HEK293 (cell line): ENCODE results near the gene MAD2L2.

Source experiments
- CTCF ChIA-PET: fragments of 350-600 bp; formaldehyde crosslinking; extraction: SDS; loops from one replicate; lab custom pipeline; 2021; ENCODE audit warnings: antibody characterized with exemption; lab: Yijun Ruan, JAX
- POLR2A ChIA-PET: fragments of 300-600 bp; formaldehyde crosslinking; extraction: SDS; loops from one replicate; lab custom pipeline; 2020; ENCODE audit warnings: antibody characterized with exemption, inconsistent platforms; lab: Yijun Ruan, JAX
- H3K27ac ChIP-seq: fragments of 200-500 bp; sonication (Bioruptor generic); 2 replicates; pipeline ENCODE4 v1.5.1; 2014; ENCODE audit warnings: low read depth, low read length, control low read depth, inconsistent platforms; ENCODE audit errors: extremely low read depth
- H3K36me3 ChIP-seq, 2 experiments: fragments of 200-500 bp in 1 of 2; sonication (Bioruptor generic) in 1 of 2; 1 replicate in 1 of 2; 2 replicates in 1 of 2; pipeline ENCODE4 v1.5.1; 2014 to 2017; ENCODE audit warnings: inconsistent platforms in 2 of 2, low read length in 2 of 2; ENCODE audit not compliant: control insufficient read depth in 2 of 2, insufficient read depth in 1 of 2
- H3K4me1 ChIP-seq: fragments of 200-500 bp; sonication (Bioruptor generic); 2 replicates; pipeline ENCODE4 v1.5.1; 2014; ENCODE audit warnings: mild to moderate bottlenecking, low read length, inconsistent platforms; ENCODE audit not compliant: control insufficient read depth, insufficient read depth
- H3K4me3 ChIP-seq: 2 replicates; pipeline ENCODE4 v1.5.1; 2011; ENCODE audit warnings: low read depth, mild to moderate bottlenecking, control low read depth, low read length, moderate library complexity
- H3K9me3 ChIP-seq: fragments of 200-500 bp; sonication (Bioruptor generic); 2 replicates; pipeline ENCODE4 v1.5.1; 2014; ENCODE audit warnings: low read depth, low read length, inconsistent platforms; ENCODE audit not compliant: control insufficient read depth, insufficient read depth
- EGR2 ChIP-seq: fragments of 450-650 bp; formaldehyde crosslinking; IDR thresholded peaks from 2 replicates; pipeline ENCODE4 v1.5.1; 2016; ENCODE audit warnings: low read depth, missing biosample characterization, missing genetic modification characterization
- GLIS1 ChIP-seq: fragments of 450-650 bp; formaldehyde crosslinking; IDR thresholded peaks from 2 replicates; pipeline ENCODE4 v1.5.1; 2016; ENCODE audit warnings: missing biosample characterization, missing genetic modification characterization
- KLF9 ChIP-seq: fragments of 450-650 bp; formaldehyde crosslinking; IDR thresholded peaks from 2 replicates; pipeline ENCODE4 v1.5.1; 2016; ENCODE audit warnings: missing biosample characterization, missing genetic modification characterization, low read depth
- TCF7L2 ChIP-seq: IDR thresholded peaks from 2 replicates; pipeline ENCODE4 v1.6.1; 2011; ENCODE audit warnings: low read depth, mild to moderate bottlenecking, inconsistent platforms, low read length, moderate library complexity, borderline replicate concordance
- ZBTB8A ChIP-seq: fragments of 450-650 bp; formaldehyde crosslinking; IDR thresholded peaks from 2 replicates; pipeline ENCODE4 v1.5.1; 2016; ENCODE audit warnings: missing biosample characterization, missing genetic modification characterization
- ZNF292 ChIP-seq: fragments of 450-650 bp; formaldehyde crosslinking; IDR thresholded peaks from 2 replicates; pipeline ENCODE4 v1.5.1; 2016; ENCODE audit warnings: low read depth, missing biosample characterization, missing genetic modification characterization, borderline replicate concordance
- ZNF37A ChIP-seq: fragments of 450-650 bp; IDR thresholded peaks from 2 replicates; pipeline ENCODE4 v1.5.1; 2018; ENCODE audit warnings: missing biosample characterization, missing genetic modification characterization
- ZNF423 ChIP-seq: fragments of 450-650 bp; formaldehyde crosslinking; IDR thresholded peaks from 2 replicates; pipeline ENCODE4 v1.5.1; 2016; ENCODE audit warnings: missing biosample characterization, missing genetic modification characterization
- ZNF596 ChIP-seq: fragments of 450-650 bp; IDR thresholded peaks from 2 replicates; pipeline ENCODE4 v1.5.0; 2018; ENCODE audit warnings: missing biosample characterization, mild to moderate bottlenecking, missing genetic modification characterization, moderate library complexity
- ZNF670 ChIP-seq: fragments of 450-650 bp; formaldehyde crosslinking; IDR thresholded peaks from 2 replicates; pipeline ENCODE4 v1.5.1; 2016; ENCODE audit warnings: missing biosample characterization, missing genetic modification characterization, low read depth
- ZNF768 ChIP-seq: fragments of 450-650 bp; formaldehyde crosslinking; IDR thresholded peaks from 2 replicates; pipeline ENCODE4 v1.5.1; 2018; ENCODE audit warnings: missing biosample characterization, mild to moderate bottlenecking, missing genetic modification characterization
- TF ChIP-seq, protein P1 (sequence below): fragments of 450-650 bp; formaldehyde crosslinking; IDR thresholded peaks from 2 replicates; pipeline ENCODE4 v1.5.1; 2016; ENCODE audit warnings: missing biosample characterization, missing genetic modification characterization
- TF ChIP-seq, protein P2 (sequence below): fragments of 450-650 bp; formaldehyde crosslinking; IDR thresholded peaks from 2 replicates; pipeline ENCODE4 v1.5.1; 2016; ENCODE audit warnings: missing biosample characterization, missing genetic modification characterization
- TF ChIP-seq, protein P3 (sequence below): fragments of 450-650 bp; formaldehyde crosslinking; IDR thresholded peaks from 2 replicates; pipeline ENCODE4 v1.5.1; 2016; ENCODE audit warnings: missing biosample characterization, missing genetic modification characterization
- TF ChIP-seq, protein P4 (sequence below): fragments of 450-650 bp; formaldehyde crosslinking; IDR thresholded peaks from 2 replicates; pipeline ENCODE4 v1.5.1; 2016; ENCODE audit warnings: missing biosample characterization, missing genetic modification characterization

Gene MAD2L2

DNA sequence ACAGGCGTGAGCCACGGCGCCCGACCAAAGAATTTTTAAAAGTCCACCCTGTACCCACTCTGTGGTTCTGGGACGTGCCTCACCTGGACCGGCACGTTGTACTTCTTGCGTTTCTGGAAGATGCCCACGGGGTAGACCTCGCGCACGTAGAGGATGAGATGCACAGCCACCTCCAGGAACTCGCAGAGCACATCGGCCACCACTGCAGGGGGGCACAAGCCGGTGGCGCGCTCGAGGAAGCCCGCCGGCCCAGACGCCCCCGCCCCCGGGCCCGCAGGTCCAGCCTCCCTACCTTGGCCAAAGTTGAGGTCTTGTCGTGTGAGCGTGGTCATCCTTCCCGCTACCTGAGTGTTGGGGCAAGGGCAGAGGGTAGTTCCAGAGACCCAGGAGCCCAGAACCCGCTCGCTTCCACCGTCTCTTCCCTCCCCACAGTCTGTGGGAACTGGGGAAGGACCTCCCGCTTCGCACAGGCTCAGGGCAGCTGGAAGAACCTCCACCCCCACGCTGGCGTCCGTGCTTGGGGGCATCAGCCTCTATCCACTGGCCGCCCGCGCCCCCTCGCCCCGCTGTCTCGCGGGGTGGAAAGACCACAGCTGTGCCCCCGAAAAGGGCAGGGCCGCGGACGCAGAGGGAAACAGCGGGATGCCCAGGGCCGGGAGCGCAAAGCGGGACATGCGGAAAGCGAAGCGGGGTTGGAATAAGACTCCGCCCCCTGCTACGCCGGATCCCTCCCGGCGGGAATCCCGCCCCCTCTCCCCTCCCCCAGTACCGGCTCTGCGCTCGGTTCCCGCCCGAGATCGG, 478 bp downstream of the MAD2L2 start (continued):
- no peak for TF ChIP-seq ZNF670
- no peak for TF ChIP-seq TCF7L2
- no peak for TF ChIP-seq ZNF292 (tag by site-specific recombination)
- TF ChIP-seq, protein P1, sequence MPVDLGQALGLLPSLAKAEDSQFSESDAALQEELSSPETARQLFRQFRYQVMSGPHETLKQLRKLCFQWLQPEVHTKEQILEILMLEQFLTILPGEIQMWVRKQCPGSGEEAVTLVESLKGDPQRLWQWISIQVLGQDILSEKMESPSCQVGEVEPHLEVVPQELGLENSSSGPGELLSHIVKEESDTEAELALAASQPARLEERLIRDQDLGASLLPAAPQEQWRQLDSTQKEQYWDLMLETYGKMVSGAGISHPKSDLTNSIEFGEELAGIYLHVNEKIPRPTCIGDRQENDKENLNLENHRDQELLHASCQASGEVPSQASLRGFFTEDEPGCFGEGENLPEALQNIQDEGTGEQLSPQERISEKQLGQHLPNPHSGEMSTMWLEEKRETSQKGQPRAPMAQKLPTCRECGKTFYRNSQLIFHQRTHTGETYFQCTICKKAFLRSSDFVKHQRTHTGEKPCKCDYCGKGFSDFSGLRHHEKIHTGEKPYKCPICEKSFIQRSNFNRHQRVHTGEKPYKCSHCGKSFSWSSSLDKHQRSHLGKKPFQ (tag by site-specific recombination): no peak; the same call in none of the 2 replicates
- TF ChIP-seq, all 188 proteins: peak for 32

DNA sequence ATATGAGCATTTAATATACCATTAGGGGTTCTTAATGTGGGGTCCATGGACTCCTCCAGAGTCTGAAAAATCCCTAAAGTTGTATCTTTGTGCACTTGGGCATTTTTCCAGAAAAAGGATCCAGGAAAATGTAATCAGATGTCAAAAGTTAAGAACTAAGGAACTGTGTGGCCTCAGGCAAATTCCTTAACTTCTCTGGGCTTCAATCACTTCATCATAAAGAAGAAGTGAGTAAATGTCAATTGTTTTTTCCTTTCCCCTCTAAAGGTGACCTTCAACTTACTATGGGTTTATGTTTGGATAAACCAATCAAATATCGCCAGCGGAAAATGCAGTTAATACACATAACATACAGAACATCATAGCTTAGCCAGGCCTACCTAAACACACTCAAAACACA, 2.5 kb downstream of the MAD2L2 start:
- H3K36me3 ChIP-seq: peaks cover 0 to 57% of the 10 kb centered on the region in 2 experiments; a peak in 2 of 3 replicates
- CTCF ChIA-PET: interaction anchor here (0.6 to 1.1 kb wide), 2 partner anchors 14 to 180 kb away, joined by 3 to 4 read pairs; partner anchors contain the start of genes FBXO6 and NPPB
- H3K27ac ChIP-seq: no peak overlapping the region
- TF ChIP-seq GLIS1 (no peak), ZNF768 (tag by site-specific recombination) (0 out of 2 replicates have a peak, but pooled peaks have one; percentile 27)
- POLR2A ChIA-PET: interaction anchor here (1.7 kb wide), 1 partner anchor 23 kb away, joined by 3 read pairs; no protein-coding TSS in a partner anchor
- peaks cover 3% of the 10 kb centered on the region; the same call in 1 of the 2 replicates for H3K4me1 ChIP-seq
- H3K4me3 ChIP-seq: no peak overlapping the region
- H3K9me3 ChIP-seq: no peaks in the 10 kb centered on the region

DNA sequence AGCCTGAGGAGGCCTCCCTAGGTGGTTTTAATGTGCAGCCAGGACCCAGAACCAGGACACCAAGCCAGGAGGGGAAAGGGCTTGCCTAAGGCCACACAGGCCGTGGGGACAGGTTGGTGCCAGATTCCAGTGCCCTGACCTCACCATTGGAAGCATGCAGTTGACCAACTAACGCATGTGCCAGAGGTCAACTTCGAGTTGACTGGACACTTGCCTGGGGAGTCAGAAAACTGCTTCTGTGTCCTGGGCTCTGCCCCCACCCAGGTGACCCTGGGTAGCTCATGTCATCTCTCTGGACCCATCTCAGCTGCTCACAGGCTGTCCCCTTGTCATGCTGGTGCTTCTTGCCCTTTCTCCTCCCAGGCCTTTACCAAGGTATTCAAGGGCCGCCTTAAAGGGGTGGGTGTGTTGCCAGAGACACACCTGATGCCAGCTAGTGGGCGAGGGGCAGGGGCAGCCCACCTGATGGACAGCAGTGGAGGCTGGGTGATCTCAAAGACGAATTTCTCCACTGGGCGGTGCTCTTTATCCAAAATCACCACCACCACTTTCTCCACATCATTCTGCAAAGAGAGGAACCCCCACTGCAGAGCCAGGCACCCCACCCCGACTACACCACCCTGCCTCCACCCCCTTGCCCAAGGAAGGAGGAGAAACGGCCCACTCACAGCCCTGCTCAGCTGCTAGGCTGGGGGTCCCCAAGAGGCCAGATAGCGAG, 4.4 kb downstream of the MAD2L2 start:
- POLR2A ChIA-PET: no interaction called here
- Histone ChIP-seq H3K4me1 (no peaks in the 10 kb centered on the region), H3K9me3 (no peaks in the 10 kb centered on the region), H3K27ac (no peak overlapping the region), H3K4me3 (no peak overlapping the region), H3K36me3 (peaks cover 0 to 74% of the 10 kb centered on the region in 2 experiments; a peak in 2 of 3 replicates)
- CTCF ChIA-PET: interaction anchor here (0.5 to 1.2 kb wide), 4 partner anchors 12 to 970 kb away, joined by 3 to 4 read pairs (median 3); partner anchors contain the start of gene FBXO6
- TF ChIP-seq ZNF596 (tag by site-specific recombination) (no peak), ZNF37A (no peak), ZNF423 (tag by site-specific recombination) (no peak), EGR2 (tag by site-specific recombination) (0 out of 2 replicates have a peak, but pooled peaks have one; percentile 8), ZBTB8A (tag by site-specific recombination) (no peak), KLF9 (tag by site-specific recombination) (no peak)
- TF ChIP-seq, protein P2, sequence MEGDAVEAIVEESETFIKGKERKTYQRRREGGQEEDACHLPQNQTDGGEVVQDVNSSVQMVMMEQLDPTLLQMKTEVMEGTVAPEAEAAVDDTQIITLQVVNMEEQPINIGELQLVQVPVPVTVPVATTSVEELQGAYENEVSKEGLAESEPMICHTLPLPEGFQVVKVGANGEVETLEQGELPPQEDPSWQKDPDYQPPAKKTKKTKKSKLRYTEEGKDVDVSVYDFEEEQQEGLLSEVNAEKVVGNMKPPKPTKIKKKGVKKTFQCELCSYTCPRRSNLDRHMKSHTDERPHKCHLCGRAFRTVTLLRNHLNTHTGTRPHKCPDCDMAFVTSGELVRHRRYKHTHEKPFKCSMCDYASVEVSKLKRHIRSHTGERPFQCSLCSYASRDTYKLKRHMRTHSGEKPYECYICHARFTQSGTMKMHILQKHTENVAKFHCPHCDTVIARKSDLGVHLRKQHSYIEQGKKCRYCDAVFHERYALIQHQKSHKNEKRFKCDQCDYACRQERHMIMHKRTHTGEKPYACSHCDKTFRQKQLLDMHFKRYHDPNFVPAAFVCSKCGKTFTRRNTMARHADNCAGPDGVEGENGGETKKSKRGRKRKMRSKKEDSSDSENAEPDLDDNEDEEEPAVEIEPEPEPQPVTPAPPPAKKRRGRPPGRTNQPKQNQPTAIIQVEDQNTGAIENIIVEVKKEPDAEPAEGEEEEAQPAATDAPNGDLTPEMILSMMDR (tag by site-specific recombination): peak; percentile 27; the same call in 1 of the 2 replicates
- TF ChIP-seq, protein P3, sequence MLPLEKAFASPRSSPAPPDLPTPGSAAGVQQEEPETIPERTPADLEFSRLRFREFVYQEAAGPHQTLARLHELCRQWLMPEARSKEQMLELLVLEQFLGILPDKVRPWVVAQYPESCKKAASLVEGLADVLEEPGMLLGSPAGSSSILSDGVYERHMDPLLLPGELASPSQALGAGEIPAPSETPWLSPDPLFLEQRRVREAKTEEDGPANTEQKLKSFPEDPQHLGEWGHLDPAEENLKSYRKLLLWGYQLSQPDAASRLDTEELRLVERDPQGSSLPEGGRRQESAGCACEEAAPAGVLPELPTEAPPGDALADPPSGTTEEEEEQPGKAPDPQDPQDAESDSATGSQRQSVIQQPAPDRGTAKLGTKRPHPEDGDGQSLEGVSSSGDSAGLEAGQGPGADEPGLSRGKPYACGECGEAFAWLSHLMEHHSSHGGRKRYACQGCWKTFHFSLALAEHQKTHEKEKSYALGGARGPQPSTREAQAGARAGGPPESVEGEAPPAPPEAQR (tag by site-specific recombination): no peak
- TF ChIP-seq, protein P4, sequence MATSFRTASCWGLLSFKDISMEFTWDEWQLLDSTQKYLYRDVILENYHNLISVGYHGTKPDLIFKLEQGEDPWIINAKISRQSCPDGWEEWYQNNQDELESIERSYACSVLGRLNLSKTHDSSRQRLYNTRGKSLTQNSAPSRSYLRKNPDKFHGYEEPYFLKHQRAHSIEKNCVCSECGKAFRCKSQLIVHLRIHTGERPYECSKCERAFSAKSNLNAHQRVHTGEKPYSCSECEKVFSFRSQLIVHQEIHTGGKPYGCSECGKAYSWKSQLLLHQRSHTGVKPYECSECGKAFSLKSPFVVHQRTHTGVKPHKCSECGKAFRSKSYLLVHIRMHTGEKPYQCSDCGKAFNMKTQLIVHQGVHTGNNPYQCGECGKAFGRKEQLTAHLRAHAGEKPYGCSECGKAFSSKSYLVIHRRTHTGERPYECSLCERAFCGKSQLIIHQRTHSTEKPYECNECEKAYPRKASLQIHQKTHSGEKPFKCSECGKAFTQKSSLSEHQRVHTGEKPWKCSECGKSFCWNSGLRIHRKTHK (tag by site-specific recombination): no peak
